Uterus (tissue), 4 donors: ENCODE measurements around the gene CDC5L. TPM values are rescaled to one million over a fixed set of nuclear protein-coding genes. Genes with fewer than 3 reads are reported as not detected.

Experiments
- DNase-seq, 2 donors: peaks; one replicate each; pipeline ENCODE4 v3.0.0-alpha.2; 2019 to 2020
- H3K27ac ChIP-seq, 2 donors: fragments of 200-600 bp; sonication (generic); 1 replicate in 1 of 2; 2 replicates in 1 of 2; pipeline ENCODE4 v1.5.1; 2016 to 2018
- H3K27me3 ChIP-seq, 2 donors: fragments of 200-600 bp; sonication (generic); one replicate each; pipeline ENCODE4 v1.5.1; 2018 to 2019; ENCODE audit warnings: control low read depth in 1 of 2
- H3K36me3 ChIP-seq, 2 donors: fragments of 200-600 bp; sonication (generic); one replicate each; pipeline ENCODE4 v1.5.1; 2019; ENCODE audit warnings: control low read depth in 1 of 2
- H3K4me1 ChIP-seq, 2 donors: fragments of 200-600 bp; sonication (generic); one replicate each; pipeline ENCODE4 v1.5.1; 2018 to 2019; ENCODE audit warnings: control low read depth in 1 of 2
- H3K4me3 ChIP-seq, 2 donors: fragments of 200-600 bp; sonication (generic); 1 replicate in 1 of 2; 2 replicates in 1 of 2; pipeline ENCODE4 v1.5.1; 2018 to 2019; ENCODE audit warnings: mild to moderate bottlenecking in 1 of 2
- H3K9me3 ChIP-seq, 2 donors: fragments of 200-600 bp; sonication (generic); one replicate each; pipeline ENCODE4 v1.5.1; 2019; ENCODE audit warnings: control low read depth in 1 of 2
- POLR2A ChIP-seq, 2 donors: fragments of 450-650 bp; IDR thresholded peaks; one replicate each; pipeline ENCODE4 v1.6.1; 2016; ENCODE audit warnings: antibody characterized with exemption in 2 of 2, mild to moderate bottlenecking in 1 of 2, moderate library complexity in 1 of 2
- intact Hi-C: fragments of 100-400 bp; cut with DNase I; formaldehyde crosslinking; loops from one replicate; pipeline ENCODE4 v1.15.1; 2023; ENCODE audit warnings: low total_unique reads
- total RNA-seq, 4 donors: library from RNA; depleted of rRNA in 3 of 4; stranded (reverse); fragments of >200 nt in 3 of 4; gene quantifications; one replicate each; pipeline versions ENCODE4 v1.1.0 to v1.2.4, GENCODE V29; 2014 to 2023
- TF ChIP-seq, protein P1 (sequence below), 4 experiments: fragments of 200-600 bp in 2 of 4; fragments of 450-650 bp in 2 of 4; sonication (generic) in 2 of 4; IDR thresholded peaks; one replicate each; pipeline ENCODE4 v1.5.1; 2016 to 2019; ENCODE audit warnings: antibody characterized with exemption in 4 of 4, mild to moderate bottlenecking in 2 of 4, moderate library complexity in 1 of 4
- donor health status: DM: yes; HTN: yes; CAD: no.

The CDC5L gene
- total RNA-seq, 4 donors from 2014 or later, result 8.7 to 42.0 (median 20.0) TPM

DNA sequence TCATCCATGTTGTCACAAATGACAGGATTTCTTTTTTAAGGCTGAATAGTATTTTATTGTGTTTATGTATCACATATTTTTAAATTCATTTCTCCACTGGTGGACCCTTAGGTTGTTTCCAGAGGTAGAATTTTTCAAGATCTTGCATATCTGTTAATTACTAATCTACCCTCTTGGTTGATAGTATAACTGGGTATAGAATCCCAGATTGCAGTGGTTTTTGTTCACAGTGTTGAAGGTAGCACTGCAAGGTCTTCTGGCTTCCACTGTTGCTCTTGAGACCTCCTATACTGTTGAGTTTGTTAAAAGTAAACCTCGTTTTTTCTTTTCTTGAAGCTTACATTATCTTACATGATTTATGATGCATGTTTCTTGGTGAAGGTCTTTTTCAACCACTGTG is 22.9 kb downstream of the CDC5L start:
- no peaks in the 10 kb centered on the region for H3K27me3 ChIP-seq
- no peaks in the 10 kb centered on the region for H3K36me3 ChIP-seq
- DNase-seq, result no peak
- TF ChIP-seq, protein P1, sequence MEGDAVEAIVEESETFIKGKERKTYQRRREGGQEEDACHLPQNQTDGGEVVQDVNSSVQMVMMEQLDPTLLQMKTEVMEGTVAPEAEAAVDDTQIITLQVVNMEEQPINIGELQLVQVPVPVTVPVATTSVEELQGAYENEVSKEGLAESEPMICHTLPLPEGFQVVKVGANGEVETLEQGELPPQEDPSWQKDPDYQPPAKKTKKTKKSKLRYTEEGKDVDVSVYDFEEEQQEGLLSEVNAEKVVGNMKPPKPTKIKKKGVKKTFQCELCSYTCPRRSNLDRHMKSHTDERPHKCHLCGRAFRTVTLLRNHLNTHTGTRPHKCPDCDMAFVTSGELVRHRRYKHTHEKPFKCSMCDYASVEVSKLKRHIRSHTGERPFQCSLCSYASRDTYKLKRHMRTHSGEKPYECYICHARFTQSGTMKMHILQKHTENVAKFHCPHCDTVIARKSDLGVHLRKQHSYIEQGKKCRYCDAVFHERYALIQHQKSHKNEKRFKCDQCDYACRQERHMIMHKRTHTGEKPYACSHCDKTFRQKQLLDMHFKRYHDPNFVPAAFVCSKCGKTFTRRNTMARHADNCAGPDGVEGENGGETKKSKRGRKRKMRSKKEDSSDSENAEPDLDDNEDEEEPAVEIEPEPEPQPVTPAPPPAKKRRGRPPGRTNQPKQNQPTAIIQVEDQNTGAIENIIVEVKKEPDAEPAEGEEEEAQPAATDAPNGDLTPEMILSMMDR (IDR thresholded peaks at IDR 0.05), result no peak
- TF ChIP-seq POLR2A (IDR thresholded peaks at IDR 0.05), result no peak
- no peaks in the 10 kb centered on the region for H3K4me1 ChIP-seq
- intact Hi-C loops, result no loop called here
- no peak overlapping the region for H3K27ac ChIP-seq
- no peaks in the 10 kb centered on the region for H3K9me3 ChIP-seq
- no peak overlapping the region for H3K4me3 ChIP-seq

DNA sequence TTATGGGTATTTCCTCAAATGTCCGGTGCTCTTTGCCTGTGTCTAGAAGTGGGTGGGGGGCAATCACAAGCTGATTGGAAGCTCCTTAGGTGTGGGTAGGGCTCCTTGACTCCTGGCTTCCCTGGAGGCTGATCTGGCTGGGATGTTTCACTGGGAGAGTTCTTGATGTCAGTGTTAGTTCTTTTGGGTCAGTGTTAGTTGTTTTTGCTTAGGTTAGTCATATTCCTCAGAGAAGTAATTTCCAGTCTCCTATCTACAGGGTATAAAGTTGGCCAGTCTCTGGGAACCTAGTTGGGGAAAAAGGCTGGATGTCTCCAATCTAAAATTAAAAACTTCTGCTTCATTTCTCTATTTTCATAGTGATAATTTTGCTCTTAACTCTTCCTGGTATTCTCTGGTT is 23.6 kb downstream of the CDC5L start:
- TF ChIP-seq, protein P1 (IDR thresholded peaks at IDR 0.05), result no peak
- no peak for TF ChIP-seq POLR2A (IDR thresholded peaks at IDR 0.05)
- Histone ChIP-seq H3K4me1 (no peaks in the 10 kb centered on the region), H3K4me3 (no peak overlapping the region), H3K27ac (no peak overlapping the region), H3K27me3 (no peaks in the 10 kb centered on the region), H3K36me3 (no peaks in the 10 kb centered on the region), H3K9me3 (no peaks in the 10 kb centered on the region)
- DNase-seq, result no peak
- intact Hi-C loops, result no loop called here

GRCh38 chr6:44415449-44415848 is 27.9 kb downstream of the CDC5L start:
- intact Hi-C loops, result no loop called here
- no peak overlapping the region for H3K27ac ChIP-seq
- H3K4me3 ChIP-seq, result no peak overlapping the region
- H3K4me1 ChIP-seq, result no peaks in the 10 kb centered on the region
- no peaks in the 10 kb centered on the region for H3K9me3 ChIP-seq
- DNase-seq, result no peak
- H3K27me3 ChIP-seq, result no peaks in the 10 kb centered on the region
- no peaks in the 10 kb centered on the region for H3K36me3 ChIP-seq
- no peak for TF ChIP-seq POLR2A (IDR thresholded peaks at IDR 0.05)
- TF ChIP-seq, protein P1 (IDR thresholded peaks at IDR 0.05), result no peak

GRCh38 chr6:44415873-44416502 is 28.5 kb downstream of the CDC5L start:
- TF ChIP-seq, protein P1 (IDR thresholded peaks at IDR 0.05), result no peak
- TF ChIP-seq POLR2A (IDR thresholded peaks at IDR 0.05), result no peak

GRCh38 chr6:44422531-44422930 is 35.0 kb downstream of the CDC5L start:
- H3K27me3 ChIP-seq, result no peaks in the 10 kb centered on the region
- H3K27ac ChIP-seq, result no peak overlapping the region
- no peaks in the 10 kb centered on the region for H3K4me1 ChIP-seq
- no peaks in the 10 kb centered on the region for H3K9me3 ChIP-seq
- no peak overlapping the region for H3K4me3 ChIP-seq
- TF ChIP-seq, protein P1 (IDR thresholded peaks at IDR 0.05), result no peak
- TF ChIP-seq POLR2A (IDR thresholded peaks at IDR 0.05), result no peak
- H3K36me3 ChIP-seq, result no peaks in the 10 kb centered on the region
- no peak for DNase-seq
- intact Hi-C loops, result no loop called here

More at GRCh38 chr6:44415873-44416502, 28.5 kb downstream of the CDC5L start:
- Histone ChIP-seq H3K4me3 (no peak overlapping the region), H3K9me3 (no peaks in the 10 kb centered on the region), H3K27me3 (no peaks in the 10 kb centered on the region), H3K27ac (no peak overlapping the region), H3K4me1 (no peaks in the 10 kb centered on the region), H3K36me3 (no peaks in the 10 kb centered on the region)
- intact Hi-C loops, result no loop called here
- DNase-seq, result no peak
